Liver (tissue), 9 donors: Measurements from ENCODE around the gene IFT43. TPM values are rescaled to one million over a fixed set of nuclear protein-coding genes. Genes with fewer than 3 reads are reported as not detected.

Experiments
- DNase-seq: peaks from one replicate; pipeline ENCODE4 v3.0.0-alpha.2; 2017; ENCODE audit warnings: low spot score
- H3K27ac ChIP-seq, 2 donors: one replicate each; pipeline ENCODE4 v1.7.0; 2013; ENCODE audit warnings: inconsistent platforms in 2 of 2, low read length in 2 of 2, control low read depth in 1 of 2, low read depth in 1 of 2, mild to moderate bottlenecking in 1 of 2
- H3K27me3 ChIP-seq, 4 donors: one replicate each; pipeline versions ENCODE4 v1.6.1 to v1.7.0; 2013; ENCODE audit warnings: low read length in 3 of 4, inconsistent platforms in 1 of 4, mild to moderate bottlenecking in 1 of 4, moderate library complexity in 1 of 4; ENCODE audit not compliant: control insufficient read depth in 4 of 4, insufficient read depth in 4 of 4
- H3K36me3 ChIP-seq, 4 donors: one replicate each; pipeline versions ENCODE4 v1.6.1 to v1.7.0; 2013; ENCODE audit warnings: low read length in 3 of 4, mild to moderate bottlenecking in 3 of 4, low read depth in 1 of 4, moderate library complexity in 1 of 4; ENCODE audit not compliant: control insufficient read depth in 4 of 4, insufficient read depth in 3 of 4
- H3K4me1 ChIP-seq, 4 donors: one replicate each; pipeline versions ENCODE4 v1.6.1 to v1.7.0; 2013; ENCODE audit warnings: low read length in 3 of 4, mild to moderate bottlenecking in 3 of 4, moderate library complexity in 1 of 4; ENCODE audit not compliant: control insufficient read depth in 4 of 4, insufficient read depth in 4 of 4
- H3K4me3 ChIP-seq, 3 donors: one replicate each; pipeline versions ENCODE4 v1.6.1 to v1.7.0; 2013; ENCODE audit warnings: low read length in 3 of 3, control low read depth in 1 of 3, low read depth in 1 of 3, mild to moderate bottlenecking in 1 of 3
- H3K9ac ChIP-seq, 2 donors: one replicate each; pipeline ENCODE4 v1.7.0; 2013; ENCODE audit warnings: low read length in 2 of 2, mild to moderate bottlenecking in 2 of 2, moderate library complexity in 2 of 2, control low read depth in 1 of 2, low read depth in 1 of 2
- H3K9me3 ChIP-seq, 4 donors: one replicate each; pipeline versions ENCODE4 v1.6.1 to v1.7.0; 2013; ENCODE audit warnings: low read length in 3 of 4; ENCODE audit not compliant: control insufficient read depth in 4 of 4
- CTCF ChIP-seq: fragments of 150-350 bp; IDR thresholded peaks from 2 replicates; pipeline ENCODE4 v1.5.1; 2017; ENCODE audit warnings: improper control_type of control experiment, low read depth, low read length; ENCODE audit not compliant: missing input control
- EGR1 ChIP-seq, 2 donors: IDR thresholded peaks; 2 replicates each; pipeline ENCODE4 v1.6.1; 2016 to 2018; ENCODE audit warnings: antibody characterized with exemption in 2 of 2, low read depth in 2 of 2
- FOXA1 ChIP-seq: IDR thresholded peaks from 2 replicates; pipeline ENCODE4 v1.6.1; 2016; ENCODE audit warnings: antibody characterized with exemption
- FOXA2 ChIP-seq: IDR thresholded peaks from 2 replicates; pipeline ENCODE4 v1.6.1; 2016; ENCODE audit warnings: antibody characterized with exemption
- GABPA ChIP-seq, 2 donors: IDR thresholded peaks in 1 of 2; conservative IDR thresholded peaks in 1 of 2; 2 replicates each; pipeline ENCODE4 v1.6.1; 2016; ENCODE audit warnings: antibody characterized with exemption in 2 of 2, mild to moderate bottlenecking in 1 of 2, moderate library complexity in 1 of 2
- HNF4A ChIP-seq, 2 donors: conservative IDR thresholded peaks; 2 replicates each; pipeline ENCODE4 v1.6.1; 2016; ENCODE audit warnings: antibody characterized with exemption in 2 of 2, mild to moderate bottlenecking in 2 of 2
- HNF4G ChIP-seq: IDR thresholded peaks from 2 replicates; pipeline ENCODE4 v1.6.1; 2016; ENCODE audit warnings: antibody characterized with exemption
- JUND ChIP-seq, 2 donors: IDR thresholded peaks; 2 replicates each; pipeline ENCODE4 v1.6.1; 2016; ENCODE audit warnings: antibody characterized with exemption in 2 of 2
- MAX ChIP-seq: IDR thresholded peaks from 2 replicates; pipeline ENCODE4 v1.6.1; 2016; ENCODE audit warnings: antibody characterized with exemption
- NR2F2 ChIP-seq: IDR thresholded peaks from 2 replicates; pipeline ENCODE4 v1.6.1; 2016; ENCODE audit warnings: antibody characterized with exemption
- RAD21 ChIP-seq, 2 donors: IDR thresholded peaks; 2 replicates each; pipeline ENCODE4 v1.6.1; 2016; ENCODE audit warnings: antibody characterized with exemption in 2 of 2, mild to moderate bottlenecking in 2 of 2
- REST ChIP-seq: IDR thresholded peaks from 2 replicates; pipeline ENCODE4 v1.6.1; 2016; ENCODE audit warnings: antibody characterized with exemption, mild to moderate bottlenecking
- RXRA ChIP-seq, 2 donors: IDR thresholded peaks; 2 replicates each; pipeline ENCODE4 v1.6.1; 2017 to 2018; ENCODE audit warnings: antibody characterized with exemption in 2 of 2, mild to moderate bottlenecking in 1 of 2
- SP1 ChIP-seq: IDR thresholded peaks from 2 replicates; pipeline ENCODE4 v1.6.1; 2018; ENCODE audit warnings: antibody characterized with exemption, mild to moderate bottlenecking
- TAF1 ChIP-seq: conservative IDR thresholded peaks from 2 replicates; pipeline ENCODE4 v1.6.1; 2016; ENCODE audit warnings: antibody characterized with exemption, mild to moderate bottlenecking
- YY1 ChIP-seq: IDR thresholded peaks from 2 replicates; pipeline ENCODE4 v1.6.1; 2016; ENCODE audit warnings: antibody characterized with exemption, mild to moderate bottlenecking
- WGBS: extraction: QIAGEN DNeasy Blood & Tissue Kit; methylation state at CpG from one replicate; pipeline ENCODE4 v1.1.7; 2013; 5-methylcytosine and 5-hydroxymethylcytosine counted together
- polyA plus RNA-seq, 2 donors: library from polyadenylated mRNA; stranded (reverse) in 1 of 2; unstranded in 1 of 2; fragments of 200-250 nt in 1 of 2; fragments of >200 nt in 1 of 2; fragmentation: Nextera tagmentation in 1 of 2; extraction: Ambion mirVana in 1 of 2; gene quantifications; one replicate each; pipeline versions ENCODE4 v1.2.1 to v1.2.3, GENCODE V29; 2013 to 2015
- total RNA-seq, 2 donors: library from RNA; depleted of rRNA; stranded (reverse); fragments of >200 nt; gene quantifications; one replicate each; pipeline ENCODE4 v1.2.3, GENCODE V29; 2014
- donor health status: healthy.
- donor health status: healthy.
- donor health status: healthy.
- donor health status: healthy.
- donor health status: healthy.

Gene IFT43
- total and polyA plus RNA-seq, 4 donors = 7.8 to 33.6 (median 19.3) TPM

- Histone ChIP-seq H3K4me3 (no peak overlapping the region), H3K9ac (no peak overlapping the region), H3K36me3 (peaks cover 0 to 11% (median 7%) of the 10 kb centered on the region in 4 donors), H3K27ac (no peak overlapping the region), H3K9me3 (no peaks in the 10 kb centered on the region), H3K4me1 (no peaks in the 10 kb centered on the region), H3K27me3 (no peaks in the 10 kb centered on the region)
- no peak for DNase-seq
- WGBS = 96% methylated on average over 11 of the region's 11 CpGs
- TF ChIP-seq JUND (IDR thresholded peaks at IDR 0.05) (no peak), HNF4G (no peak), SP1 (no peak), TAF1 (no peak), RXRA (IDR thresholded peaks at IDR 0.05) (no peak), REST (no peak), CTCF (no peak), RAD21 (IDR thresholded peaks at IDR 0.05) (no peak), FOXA1 (no peak), HNF4A (conservative IDR thresholded peaks at IDR 0.05) (no peak), EGR1 (IDR thresholded peaks at IDR 0.05; ENCODE audit: low read depth in 2 of 2) (no peak), MAX (no peak), YY1 (no peak), FOXA2 (no peak)
Measured at GRCh38 chr14:76057914-76058313, 72.4 kb downstream of the IFT43 start.

- no peak overlapping the region for H3K9ac ChIP-seq
- H3K4me1 ChIP-seq = no peaks in the 10 kb centered on the region
- DNase-seq = no peak
- no peaks in the 10 kb centered on the region for H3K27me3 ChIP-seq
- H3K9me3 ChIP-seq = peaks cover 0 to 3% (median 0%) of the 10 kb centered on the region in 4 donors
- peaks cover 3 to 21% (median 13%) of the 10 kb centered on the region in 4 donors for H3K36me3 ChIP-seq
- no peak overlapping the region for H3K27ac ChIP-seq
- TF ChIP-seq MAX = no peak
- TF ChIP-seq CTCF = no peak
- TF ChIP-seq NR2F2 = no peak
- TF ChIP-seq GABPA (IDR thresholded peaks at IDR 0.05 in 1 of 2, conservative IDR thresholded peaks at IDR 0.05 in 1 of 2) = no peak
- TF ChIP-seq HNF4G = no peak
- TF ChIP-seq HNF4A (conservative IDR thresholded peaks at IDR 0.05) = no peak
- no peak for TF ChIP-seq RAD21 (IDR thresholded peaks at IDR 0.05)
- TF ChIP-seq FOXA1 = no peak
- H3K4me3 ChIP-seq = no peak overlapping the region
- 86% methylated on average over 3 of the region's 3 CpGs for WGBS
Measured at GRCh38 chr14:76063327-76063726, 77.8 kb downstream of the IFT43 start.
